Measurements from ENCODE around the gene SORL1.

SORL1 gene

GRCh38 chr11:121419836-121420235 lies 32.3 kb upstream of the SORL1 start:
- no peak for DNase-seq (ENCODE audit: low read depth in 2 of 2)
- no peak for TF ChIP-seq CTCF (IDR thresholded peaks at IDR 0.05; ENCODE audit: low read depth, low read length)
- H3K4me3 ChIP-seq (replicated peaks in 1 of 2; ENCODE audit: low read depth in 2 of 2, low read length in 2 of 2) = no peak overlapping the region

GRCh38 chr11:121420398-121420797 lies 31.7 kb upstream of the SORL1 start:
- no peak for TF ChIP-seq CTCF (IDR thresholded peaks at IDR 0.05; ENCODE audit: low read depth, low read length)
- no peak for DNase-seq (ENCODE audit: low read depth in 2 of 2)
- H3K4me3 ChIP-seq (replicated peaks in 1 of 2; ENCODE audit: low read depth in 2 of 2, low read length in 2 of 2) = no peak overlapping the region

GRCh38 chr11:121421149-121421901 lies 30.8 kb upstream of the SORL1 start:
- no peak for DNase-seq (ENCODE audit: low read depth in 2 of 2)
- no peak overlapping the region for H3K4me3 ChIP-seq (replicated peaks in 1 of 2; ENCODE audit: low read depth in 2 of 2, low read length in 2 of 2)
- TF ChIP-seq CTCF (IDR thresholded peaks at IDR 0.05; ENCODE audit: low read depth, low read length) = no peak

GRCh38 chr11:121422675-121423074 lies 29.4 kb upstream of the SORL1 start:
- TF ChIP-seq CTCF (IDR thresholded peaks at IDR 0.05; ENCODE audit: low read depth, low read length) = no peak
- no peak overlapping the region for H3K4me3 ChIP-seq (replicated peaks in 1 of 2; ENCODE audit: low read depth in 2 of 2, low read length in 2 of 2)
- no peak for DNase-seq (ENCODE audit: low read depth in 2 of 2)

- TF ChIP-seq CTCF (IDR thresholded peaks at IDR 0.05; ENCODE audit: low read depth, low read length) = no peak
- H3K4me3 ChIP-seq (replicated peaks in 1 of 2; ENCODE audit: low read depth in 2 of 2, low read length in 2 of 2) = no peak overlapping the region
- no peak for DNase-seq (ENCODE audit: low read depth in 2 of 2)
Observed at GRCh38 chr11:121425828-121426227, 26.3 kb upstream of the SORL1 start.

GRCh38 chr11:121426476-121427399 lies 25.4 kb upstream of the SORL1 start:
- TF ChIP-seq CTCF (IDR thresholded peaks at IDR 0.05; ENCODE audit: low read depth, low read length) = no peak
- no peak for DNase-seq (ENCODE audit: low read depth in 2 of 2)
- H3K4me3 ChIP-seq (replicated peaks in 1 of 2; ENCODE audit: low read depth in 2 of 2, low read length in 2 of 2) = no peak overlapping the region

Data from cardiac fibroblast (primary cell).